Measurements from ENCODE around the gene KCTD10.
"Not testable (repeated sequence)": the region's sequence is repeated elsewhere in the genome, so short reads cannot be mapped to it uniquely, and the experiment has no call there.

KCTD10 gene

DNA sequence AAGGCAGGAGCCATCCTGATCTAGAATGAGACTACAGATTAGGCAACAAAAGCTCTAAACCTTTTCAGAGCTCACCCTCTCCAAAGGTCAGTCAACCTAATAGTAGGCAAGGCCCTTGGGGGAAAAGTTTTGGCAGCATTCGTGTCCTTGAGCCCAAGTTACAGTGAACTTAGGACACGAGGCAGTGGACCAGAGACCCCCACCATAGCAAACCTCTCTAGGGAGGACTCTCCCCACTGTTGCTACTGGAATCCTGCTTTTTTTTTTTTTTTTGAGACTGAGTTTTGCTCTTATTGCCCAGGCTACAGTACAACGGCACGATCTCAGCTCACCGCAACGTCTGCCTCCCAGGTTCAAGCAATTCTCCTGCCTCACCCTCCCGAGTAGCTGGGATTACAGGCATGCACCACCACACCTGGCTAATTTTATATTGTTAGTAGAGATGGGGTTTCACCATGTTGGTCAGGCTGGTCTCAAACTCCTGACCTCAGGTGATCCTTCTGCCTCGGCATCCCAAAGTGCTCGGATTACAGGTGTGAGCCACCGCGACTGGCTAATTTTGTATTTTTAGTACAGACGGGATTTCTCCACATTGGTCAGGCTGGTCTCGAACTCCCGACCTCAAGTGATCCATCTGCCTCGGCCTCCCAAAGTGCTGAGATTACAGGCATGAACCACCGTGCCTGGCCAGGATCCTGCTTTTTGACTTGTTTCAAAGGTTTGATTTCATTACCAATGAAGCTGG, 3.4 kb downstream of the KCTD10 start:
- DNase-seq, result not testable (repeated sequence)

DNA sequence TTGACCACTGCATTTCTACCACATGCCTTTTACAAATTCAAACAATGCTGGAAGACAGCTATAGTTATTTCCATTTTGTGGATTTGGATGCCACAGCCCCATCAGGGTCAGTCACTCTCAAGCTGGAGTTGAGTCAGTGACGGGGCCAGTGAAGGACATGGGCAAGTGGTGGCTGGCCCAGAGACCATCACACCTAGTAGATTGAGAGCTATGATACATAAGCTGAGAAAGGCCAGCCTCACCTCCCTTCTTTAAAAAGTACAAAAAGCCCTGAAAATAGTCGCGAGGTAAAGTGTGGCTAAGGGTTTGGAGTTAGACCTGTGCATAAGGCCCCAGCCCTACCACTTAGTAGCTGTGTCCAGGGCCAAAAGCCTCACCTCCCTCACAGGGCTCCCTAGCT, 4.1 kb downstream of the KCTD10 start:
- DNase-seq, result no peak

DNA sequence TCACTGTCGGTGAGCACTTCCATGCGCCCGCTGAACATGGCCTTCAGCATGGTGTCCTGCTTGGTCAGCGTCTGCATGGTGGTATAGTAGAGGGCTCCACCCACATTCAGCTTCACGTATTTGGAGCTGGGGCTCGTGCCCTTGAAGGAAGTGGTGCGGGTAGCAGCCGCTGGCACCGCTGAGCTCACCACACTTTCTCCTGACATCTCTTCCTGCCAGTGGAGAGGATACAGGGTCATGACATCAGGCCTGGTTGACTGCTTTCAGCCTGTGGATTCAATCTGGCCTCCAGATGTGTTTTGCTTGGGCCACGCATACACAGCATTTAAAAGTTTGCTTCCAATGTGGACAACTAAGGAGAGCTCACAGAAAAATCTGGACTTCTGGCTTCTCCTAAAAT, 7.6 kb downstream of the KCTD10 start:
- no peak for DNase-seq

DNA sequence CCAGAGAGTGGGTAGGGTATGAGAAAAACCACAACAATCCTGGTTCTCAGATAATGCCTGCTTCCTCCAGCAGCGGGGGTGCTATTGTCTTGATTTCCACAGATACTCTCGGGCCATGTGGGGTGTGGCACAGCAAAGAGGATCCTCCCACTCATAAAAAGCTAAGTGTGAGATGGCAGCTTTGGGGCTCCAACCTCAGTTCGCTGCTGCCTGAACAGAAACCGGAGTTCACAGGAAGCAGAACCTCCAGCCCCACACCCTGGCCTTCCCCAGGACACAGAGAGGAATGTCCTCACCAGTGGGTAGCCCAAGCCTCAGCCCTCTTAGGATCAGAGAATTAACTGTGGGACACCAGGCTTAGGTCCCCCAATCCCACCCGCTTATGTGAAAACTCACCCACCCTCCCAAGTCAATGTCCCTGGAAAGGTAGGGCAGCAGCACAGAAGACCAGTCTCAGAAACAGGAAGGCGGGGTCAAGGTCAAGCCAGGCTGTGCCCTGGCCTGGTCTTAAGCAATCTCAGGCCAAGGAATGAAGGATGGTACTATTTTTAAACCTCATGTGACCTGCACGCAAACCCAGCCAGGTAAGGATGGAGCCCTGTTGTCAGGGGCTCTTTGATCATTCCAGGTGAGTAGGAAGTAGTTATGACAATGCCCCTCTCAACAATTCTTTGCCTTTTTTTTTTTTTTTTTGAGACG, 9.0 kb downstream of the KCTD10 start:
- no peak for DNase-seq

DNA sequence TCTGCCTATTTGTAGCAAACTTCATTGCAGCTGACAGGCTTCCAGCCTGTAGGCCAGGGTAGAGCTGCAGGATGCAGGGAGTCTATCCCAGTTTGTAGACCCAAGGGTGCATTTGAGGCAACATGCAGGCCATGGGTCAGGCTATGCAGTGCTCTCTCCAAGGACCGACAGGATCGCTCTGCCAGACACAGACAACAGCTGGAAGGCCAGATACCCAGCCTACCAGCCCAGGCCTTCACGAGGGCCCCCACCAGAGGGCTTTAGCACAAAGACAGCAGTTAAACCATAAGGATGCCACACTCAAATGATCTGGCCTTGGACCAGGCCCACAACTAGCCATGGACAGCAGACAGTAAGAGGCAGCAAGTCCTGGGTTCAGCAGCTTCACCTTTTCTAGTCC, 10.3 kb downstream of the KCTD10 start:
- peak in 2 of 58 donors; percentile 6 to 28 for DNase-seq

DNA sequence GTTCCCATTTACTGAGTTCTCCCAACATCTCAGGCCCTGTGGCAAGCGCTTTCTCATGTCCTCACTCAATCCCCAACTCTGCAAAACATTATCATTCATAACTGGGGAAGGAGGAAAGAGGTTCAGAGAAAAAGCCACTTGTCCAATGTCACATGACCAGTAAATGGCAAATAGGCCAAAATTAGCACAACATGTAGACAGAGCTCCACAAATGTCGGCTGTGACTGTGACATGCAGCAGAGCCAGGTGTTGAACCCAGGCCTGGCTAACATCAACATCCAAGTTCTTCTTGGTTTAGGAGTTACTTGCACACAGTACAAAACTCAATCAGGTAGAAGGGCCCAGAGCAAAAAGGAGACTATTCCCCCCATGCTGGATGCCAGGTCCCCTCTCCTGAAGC, 10.8 kb downstream of the KCTD10 start:
- DNase-seq, result no peak

DNA sequence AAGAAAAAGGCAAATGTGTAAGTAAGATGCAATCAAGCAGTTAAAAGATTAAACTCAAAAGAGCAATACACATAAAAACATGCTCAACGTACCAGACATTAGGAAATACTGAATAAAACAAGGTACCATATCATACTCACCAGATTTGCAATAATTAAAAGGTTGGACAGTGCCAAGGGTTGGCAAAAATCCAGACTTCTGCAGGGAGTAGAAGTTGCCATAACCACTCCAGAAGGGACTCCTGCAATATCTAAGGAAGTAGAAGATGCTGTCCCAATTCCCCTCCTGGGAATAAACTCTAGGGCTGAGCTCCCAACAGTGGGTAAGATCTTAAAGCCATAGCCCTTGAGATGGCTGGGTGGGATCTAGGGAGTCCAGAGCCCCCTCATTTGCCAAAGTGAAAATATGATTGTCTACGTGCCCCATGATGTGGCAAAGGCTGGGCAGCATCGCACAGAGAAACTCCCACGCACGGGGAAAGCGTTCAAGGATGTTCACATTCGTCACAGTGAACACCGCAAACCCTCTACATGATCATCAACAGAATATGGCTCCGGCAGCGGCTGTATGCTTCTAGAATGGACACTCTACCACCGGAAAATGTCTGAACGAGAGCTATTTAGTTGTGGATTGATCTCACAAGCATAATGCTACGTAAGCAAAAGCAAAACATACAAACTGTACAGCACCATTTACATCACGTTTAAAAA, 12.3 kb downstream of the KCTD10 start:
- DNase-seq, result no peak

DNA sequence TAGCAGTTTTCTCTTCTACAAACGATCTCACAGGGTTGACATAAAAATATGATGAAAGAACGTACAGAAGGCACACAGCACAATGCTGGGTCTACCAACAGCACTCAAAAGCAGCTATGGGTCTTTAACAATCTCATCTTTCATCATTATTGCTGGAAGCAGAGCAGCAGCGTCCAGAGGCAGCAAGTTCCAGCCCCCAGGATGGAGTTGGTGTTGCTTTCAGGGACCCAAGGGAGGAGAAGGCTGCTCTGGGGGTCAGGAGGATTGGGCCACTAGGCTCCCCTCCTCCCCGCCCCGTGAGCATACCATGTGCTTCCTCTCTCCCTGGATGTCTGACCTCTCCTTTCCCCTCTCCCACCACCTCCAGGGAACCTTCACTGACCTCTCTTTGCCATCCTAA, 13.3 kb downstream of the KCTD10 start:
- DNase-seq, result no peak

DNA sequence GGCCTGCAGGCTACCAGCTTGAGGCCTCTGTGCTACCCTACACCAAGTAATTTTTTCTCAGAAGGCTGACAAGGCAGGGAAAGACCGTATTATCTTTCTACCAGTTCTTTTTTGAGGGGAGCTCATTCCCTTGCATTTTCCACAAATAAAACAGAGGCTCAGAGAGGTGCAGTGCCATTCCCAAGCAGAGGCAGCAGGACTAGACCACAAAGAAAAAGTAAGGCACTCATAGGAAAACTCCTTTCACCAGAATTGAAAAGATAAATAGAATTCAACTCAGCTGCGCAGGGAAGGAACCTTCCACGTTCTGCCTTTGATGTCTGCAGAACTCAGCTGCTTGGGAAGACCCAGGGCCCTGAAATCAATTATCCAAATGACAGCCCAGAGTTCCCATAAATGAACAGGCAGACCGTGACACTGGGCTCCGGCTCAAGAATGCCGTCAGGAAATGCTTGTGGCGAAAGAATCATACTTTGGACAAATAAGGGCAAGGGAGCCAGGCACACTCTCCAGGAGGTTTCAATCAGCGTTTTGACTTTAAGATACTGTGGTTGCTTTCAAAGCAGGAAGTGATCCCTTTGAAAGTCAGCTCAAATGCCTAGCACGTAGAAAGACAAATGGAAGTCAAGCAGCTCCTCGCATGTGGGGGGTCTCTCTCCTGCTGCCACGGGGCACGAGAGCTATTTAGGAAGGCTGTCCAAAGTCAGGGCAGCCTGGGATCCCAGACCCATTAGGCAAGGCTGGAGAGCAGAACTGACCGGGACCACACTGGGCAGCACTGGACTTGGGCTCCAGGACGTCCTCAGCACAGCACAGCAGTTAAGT, 14.0 kb downstream of the KCTD10 start:
- DNase-seq, result peak in 6 of 58 donors; percentile 5 to 35 (median 21)

DNA sequence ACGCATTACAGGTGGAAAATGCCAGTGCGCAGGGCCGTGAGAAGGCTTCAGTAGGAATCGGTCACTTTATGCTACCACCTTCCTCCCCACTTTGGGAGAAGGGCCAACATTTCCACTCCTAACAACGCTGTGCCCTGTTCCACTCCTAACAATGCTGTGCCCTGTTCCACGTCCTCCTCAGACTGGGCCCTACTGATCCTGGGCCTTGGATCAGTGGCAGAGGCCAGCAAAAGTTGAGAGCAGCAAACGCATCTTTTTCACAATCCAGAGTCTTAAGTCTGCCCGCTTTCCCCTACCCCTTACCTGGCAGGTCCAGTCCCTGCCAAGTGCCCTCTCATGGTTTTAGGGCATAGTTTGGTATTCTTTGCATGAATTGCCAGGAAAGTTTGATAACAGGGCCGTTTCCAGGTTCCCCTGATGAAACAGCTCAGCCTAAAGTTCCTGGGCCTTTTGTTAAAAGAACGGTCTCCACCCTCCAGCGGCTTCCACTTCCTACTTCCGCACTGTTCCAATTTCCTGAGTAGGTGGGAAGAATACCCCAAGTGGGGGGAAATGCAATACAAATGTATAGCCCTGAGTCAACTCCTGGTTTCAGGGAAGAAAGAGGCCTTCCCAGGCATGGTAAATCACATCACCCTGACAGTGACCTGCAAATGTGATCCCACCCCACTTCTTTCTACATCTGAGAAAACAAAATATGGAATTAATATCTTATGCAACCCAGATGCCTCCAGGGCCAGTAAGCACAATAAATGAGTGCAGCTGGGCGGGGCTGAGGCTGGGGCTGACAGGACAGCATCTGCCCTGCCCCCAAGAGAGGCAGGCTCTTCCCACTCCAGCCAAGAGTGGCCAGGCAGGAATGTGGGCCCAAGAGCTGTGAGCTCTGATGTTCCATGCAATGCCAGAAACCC, 15.0 kb downstream of the KCTD10 start:
- peak in 17 of 58 donors; percentile 3 to 65 (median 32) for DNase-seq

DNA sequence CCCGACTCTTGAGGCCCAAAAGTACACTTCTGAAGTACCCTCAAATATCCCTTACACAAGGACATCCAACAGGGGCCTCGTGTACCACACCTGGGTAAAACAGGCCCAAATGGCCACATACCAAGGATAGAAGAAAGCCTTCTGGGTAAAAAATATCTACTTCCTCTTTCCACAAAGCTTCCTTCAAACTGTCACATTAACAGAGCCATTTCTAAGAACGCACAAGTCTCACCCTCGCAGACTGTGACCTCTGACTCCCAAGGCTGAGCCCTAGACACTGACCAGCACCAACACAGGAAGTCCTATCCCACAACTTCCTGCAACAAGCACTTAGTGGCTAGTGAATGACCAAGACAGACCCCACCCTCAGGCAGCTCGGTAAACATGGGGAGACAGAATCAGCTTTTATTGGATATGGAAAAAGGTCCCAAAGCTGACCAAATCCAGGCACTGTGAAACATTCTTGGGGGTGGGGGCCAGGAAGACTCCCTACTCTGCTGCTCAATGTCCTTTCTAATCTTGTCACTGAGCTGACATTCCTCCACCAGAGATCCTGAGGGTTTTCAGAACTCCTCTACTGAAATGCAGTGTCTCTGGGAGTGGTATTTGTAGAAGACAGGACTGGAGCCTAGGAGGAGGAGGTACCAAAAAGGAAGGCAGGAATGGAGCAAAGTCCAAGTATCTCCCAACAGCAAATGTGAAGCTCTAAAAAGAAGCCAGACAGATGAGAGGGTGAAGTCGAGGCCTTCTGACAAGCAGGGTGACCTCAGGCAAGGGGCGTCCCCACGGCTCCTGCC, 15.9 kb downstream of the KCTD10 start:
- DNase-seq, result peak in 6 of 58 donors; percentile 5 to 28 (median 12)

DNA sequence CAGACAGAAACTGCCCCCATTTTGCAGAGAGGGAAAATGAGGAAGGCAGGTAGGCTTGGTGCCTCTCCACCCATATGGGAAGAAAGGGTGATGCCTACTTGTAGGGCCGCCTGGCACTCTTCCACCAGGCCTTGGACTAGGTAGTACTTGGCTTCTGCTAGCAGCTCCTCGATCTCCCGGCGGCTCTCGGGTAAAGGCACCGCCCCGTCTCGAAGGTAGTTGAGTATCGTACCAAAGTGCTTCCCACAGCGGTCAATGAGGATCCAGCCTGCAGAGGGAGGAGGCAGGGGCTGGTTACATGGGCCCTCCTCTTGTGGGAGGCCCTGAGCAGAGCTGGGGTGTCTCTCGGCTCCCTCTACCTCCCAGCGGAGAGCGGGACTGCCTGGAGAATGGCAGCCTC, 16.6 kb downstream of the KCTD10 start:
- no peak for DNase-seq

DNA sequence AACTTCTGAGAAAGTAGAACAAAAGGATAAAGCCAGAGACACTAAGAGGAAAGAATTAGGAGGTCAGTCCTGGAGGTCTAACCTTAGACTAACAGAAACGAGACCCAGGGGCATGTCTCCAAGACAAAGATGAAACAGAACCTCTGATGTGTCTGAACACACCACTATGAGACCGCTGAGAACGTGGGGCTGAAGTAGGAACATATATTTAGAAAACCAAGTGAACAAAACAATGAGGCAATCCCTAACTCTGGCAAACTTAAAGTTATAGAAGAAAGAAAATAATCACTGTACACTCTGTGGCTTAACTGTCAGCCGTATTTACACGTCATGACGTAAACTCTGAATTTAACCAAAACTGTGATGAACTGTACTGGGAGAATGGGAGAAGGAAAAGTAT, 17.9 kb downstream of the KCTD10 start:
- DNase-seq, result no peak

DNA sequence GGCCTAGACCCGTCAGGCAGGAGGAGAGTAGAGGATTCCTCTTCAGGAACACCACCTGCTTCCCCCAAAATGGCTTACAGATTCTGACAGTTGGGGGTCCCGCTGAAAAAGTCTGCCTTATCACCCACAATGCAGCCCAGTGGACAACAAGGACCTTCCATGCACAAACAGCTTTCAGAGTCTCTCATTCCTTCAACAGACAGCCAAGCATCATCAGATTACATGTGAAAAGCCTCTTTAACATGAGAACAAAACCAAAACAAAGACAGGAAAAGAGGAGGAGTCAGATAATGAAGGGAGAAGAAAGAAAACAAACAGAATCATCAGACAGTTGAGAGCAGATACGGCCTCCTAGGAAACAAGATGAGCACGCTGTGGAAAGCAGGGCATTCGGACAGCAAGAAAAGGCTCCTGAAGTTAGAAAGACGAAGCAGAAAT, 18.3 kb downstream of the KCTD10 start:
- DNase-seq, result peak in 1 of 58 donors; percentile 30

DNA sequence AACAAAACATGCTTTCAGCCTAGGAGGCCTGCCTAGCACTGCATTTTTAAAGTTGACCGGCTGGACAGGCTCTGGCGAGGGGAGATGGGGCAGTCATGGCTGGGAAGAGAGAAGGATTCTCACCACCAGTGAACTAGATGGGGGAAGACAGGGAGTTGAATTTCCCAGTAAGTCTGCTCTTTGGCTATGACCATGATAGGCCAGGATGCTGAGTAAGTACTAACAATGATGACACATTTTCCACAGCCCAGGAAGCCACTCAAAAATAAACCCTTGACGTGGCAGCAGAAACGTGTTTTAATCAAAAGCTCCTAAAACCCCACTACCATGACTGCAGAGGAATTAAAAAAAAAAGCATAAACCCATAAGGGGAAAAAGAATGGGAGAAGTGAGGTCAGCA, 19.0 kb downstream of the KCTD10 start:
- no peak for DNase-seq

DNA sequence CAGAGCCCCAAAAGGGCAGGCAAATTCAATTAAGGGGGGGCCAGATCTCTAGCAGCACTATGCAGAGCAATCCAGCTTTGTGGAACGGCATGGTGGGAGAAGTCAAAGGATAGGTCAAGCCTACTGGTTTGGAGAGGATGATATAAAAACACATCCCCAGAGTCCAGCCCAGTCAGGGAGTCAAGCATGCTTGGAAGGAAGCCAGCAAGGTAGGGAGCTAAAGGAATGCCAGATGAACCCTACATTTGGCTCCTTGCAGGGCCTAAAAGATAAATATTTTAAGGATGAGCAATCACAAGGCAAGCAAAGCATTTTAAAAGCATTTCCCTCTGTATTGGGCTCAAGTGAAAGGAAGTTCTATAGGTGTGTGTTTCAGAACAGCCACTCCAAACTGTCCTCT, 21.4 kb downstream of the KCTD10 start:
- DNase-seq, result no peak

DNA sequence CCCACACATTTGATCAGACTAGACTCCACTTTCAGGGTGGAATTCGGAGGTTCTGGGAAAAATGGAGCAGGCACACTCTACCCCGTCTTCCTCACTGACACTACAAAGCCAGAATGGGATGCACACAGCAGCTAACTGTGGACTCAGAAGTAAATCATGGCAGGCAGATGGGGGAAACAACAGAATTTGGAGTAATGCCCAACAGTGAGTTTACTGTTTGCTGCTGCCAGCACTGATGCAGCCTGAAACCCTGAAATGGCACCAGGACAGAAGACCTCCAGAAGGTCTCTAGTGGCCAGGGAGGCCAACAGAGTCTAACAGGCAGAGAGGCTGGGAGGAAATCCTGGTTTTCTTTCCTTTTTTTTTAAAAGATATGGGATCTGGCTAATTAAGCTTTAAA, 24.6 kb downstream of the KCTD10 start:
- DNase-seq, result no peak

DNA sequence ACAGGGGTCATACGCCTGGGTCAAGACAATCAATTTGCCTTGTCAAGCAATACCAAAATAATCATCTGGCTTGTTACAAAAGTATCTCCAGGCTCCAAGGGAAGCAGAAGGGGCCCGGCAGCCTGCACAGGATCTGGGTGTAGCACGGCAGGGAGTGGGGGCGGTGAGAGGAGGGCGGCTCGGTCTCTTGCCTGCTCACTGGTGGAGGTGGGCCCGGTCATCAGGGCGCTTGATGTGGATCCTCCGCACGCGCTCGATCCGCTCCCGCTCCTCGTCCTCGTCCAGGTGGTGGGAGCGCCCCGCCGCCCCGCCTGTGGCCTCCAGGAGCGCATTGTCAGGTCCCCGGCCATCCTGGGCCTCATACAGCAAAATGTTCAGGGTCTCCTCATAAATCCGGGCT, 25.7 kb downstream of the KCTD10 start:
- DNase-seq, result no peak

DNA sequence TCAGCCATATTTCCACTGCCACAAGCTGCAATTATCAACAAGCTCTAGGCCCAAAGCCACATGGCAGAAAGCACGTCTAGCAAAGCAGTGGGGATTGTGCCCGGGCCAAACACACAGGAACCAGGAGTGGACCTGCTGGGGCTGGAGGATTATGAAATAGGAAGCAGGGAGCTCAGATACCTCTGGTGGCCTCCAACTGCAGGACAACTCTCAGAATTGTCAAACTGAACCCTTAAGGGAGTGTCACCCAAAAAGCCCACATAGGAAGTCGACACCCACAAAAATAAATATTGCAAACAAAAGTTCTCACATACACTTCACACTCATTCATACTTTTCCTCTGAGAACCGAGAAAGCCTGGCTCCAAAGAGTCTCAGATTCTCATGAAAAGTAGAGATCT, 26.1 kb downstream of the KCTD10 start:
- DNase-seq, result no peak
